Measurements from ENCODE around the gene FAM111B. TPM values are rescaled to one million over a fixed set of nuclear protein-coding genes. Genes with fewer than 3 reads are reported as not detected.
"Not testable (repeated sequence)": the region's sequence is repeated elsewhere in the genome, so short reads cannot be mapped to it uniquely, and the experiment has no call there.

The FAM111B gene
- total RNA-seq, 1 experiment from 2014 or later: 39.5 TPM

DNA sequence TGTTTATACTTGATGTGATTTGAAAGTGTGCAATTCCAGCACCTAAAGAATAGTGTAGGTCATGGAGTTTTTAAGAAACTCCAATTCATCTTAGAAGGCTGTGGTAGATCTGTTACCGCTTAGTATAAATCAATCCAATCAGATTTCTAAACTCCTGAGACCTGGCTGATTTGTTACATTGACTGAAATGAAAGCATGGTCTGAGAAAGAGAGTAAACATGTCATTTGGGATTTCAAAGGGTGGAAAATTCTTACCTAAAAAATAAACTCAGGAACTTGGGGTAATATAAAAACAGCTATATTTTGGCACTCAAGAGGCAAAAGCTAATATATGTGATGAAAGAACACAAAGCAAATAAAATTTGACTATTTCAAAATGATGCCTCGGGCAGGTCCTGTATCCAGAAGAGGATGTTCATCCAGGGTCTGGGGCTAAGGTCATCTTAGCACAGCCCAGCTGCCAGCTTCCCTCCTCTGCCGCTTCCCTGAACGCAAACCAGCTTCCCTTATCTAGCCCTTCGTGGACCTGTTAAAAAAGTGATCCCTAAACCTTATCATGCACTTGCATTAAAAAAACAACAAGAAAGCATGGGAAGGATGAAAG, 11.0 kb upstream of the FAM111B start:
- H3K36me3 Mint-ChIP-seq (ENCODE audit: insufficient read depth, unreplicated experiment); H3K27ac Mint-ChIP-seq (ENCODE audit: unreplicated experiment); H3K9me3 Mint-ChIP-seq (ENCODE audit: low read depth, unreplicated experiment); BruUV-seq (replicated peaks); DNase-seq; H3K27me3 Mint-ChIP-seq (ENCODE audit: unreplicated experiment); H3K4me3 Mint-ChIP-seq (ENCODE audit: low read depth, unreplicated experiment); H3K4me1 Mint-ChIP-seq (ENCODE audit: low read depth, unreplicated experiment): not testable (repeated sequence)
- CTCF ChIA-PET: interaction anchor here (2.3 kb wide), 1 partner anchor 62 kb away, joined by 10 read pairs; no protein-coding TSS in a partner anchor
- intact Hi-C loops (cut with micrococcal nuclease; ENCODE audit: unreplicated experiment): loop anchor here (2.0 kb wide), 1 partner anchor 41 kb away; no protein-coding TSS in a partner anchor

DNA sequence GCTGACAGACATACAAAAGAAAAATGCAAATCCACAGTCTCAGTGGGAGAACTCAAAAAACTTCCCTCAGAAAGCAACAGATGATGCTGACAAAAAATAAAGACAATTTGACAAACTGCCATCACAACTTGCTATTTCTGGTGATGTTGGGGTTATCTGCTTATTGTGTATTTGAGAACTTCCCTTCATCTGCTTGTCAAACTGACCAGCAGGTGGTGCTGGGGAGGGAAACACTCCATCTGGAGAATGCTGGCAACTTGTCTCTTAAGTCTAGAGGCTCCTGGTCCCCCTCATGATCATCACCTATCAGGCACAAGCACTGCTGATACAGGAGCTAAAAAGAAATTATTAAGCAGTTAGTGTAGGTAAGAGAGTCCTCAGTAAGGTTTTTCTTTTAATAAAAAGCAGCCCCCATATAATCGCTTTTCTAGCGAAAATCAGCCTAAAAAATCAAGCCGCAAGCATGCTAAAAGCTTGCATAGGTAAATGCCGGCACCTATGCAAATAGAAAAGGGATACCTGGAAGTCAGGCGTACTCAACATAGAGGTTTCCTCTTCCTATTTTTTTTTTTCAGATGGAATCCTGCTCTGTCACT, 9.8 kb upstream of the FAM111B start:
- TF ChIP-seq, protein P1, sequence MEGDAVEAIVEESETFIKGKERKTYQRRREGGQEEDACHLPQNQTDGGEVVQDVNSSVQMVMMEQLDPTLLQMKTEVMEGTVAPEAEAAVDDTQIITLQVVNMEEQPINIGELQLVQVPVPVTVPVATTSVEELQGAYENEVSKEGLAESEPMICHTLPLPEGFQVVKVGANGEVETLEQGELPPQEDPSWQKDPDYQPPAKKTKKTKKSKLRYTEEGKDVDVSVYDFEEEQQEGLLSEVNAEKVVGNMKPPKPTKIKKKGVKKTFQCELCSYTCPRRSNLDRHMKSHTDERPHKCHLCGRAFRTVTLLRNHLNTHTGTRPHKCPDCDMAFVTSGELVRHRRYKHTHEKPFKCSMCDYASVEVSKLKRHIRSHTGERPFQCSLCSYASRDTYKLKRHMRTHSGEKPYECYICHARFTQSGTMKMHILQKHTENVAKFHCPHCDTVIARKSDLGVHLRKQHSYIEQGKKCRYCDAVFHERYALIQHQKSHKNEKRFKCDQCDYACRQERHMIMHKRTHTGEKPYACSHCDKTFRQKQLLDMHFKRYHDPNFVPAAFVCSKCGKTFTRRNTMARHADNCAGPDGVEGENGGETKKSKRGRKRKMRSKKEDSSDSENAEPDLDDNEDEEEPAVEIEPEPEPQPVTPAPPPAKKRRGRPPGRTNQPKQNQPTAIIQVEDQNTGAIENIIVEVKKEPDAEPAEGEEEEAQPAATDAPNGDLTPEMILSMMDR (IDR thresholded peaks at IDR 0.05; ENCODE audit: unreplicated experiment): peak; percentile 56
- Mint-ChIP-seq H3K4me1 (ENCODE audit: low read depth, unreplicated experiment) (peaks cover 10% of the 10 kb centered on the region), H3K4me3 (ENCODE audit: low read depth, unreplicated experiment) (no peak overlapping the region), H3K36me3 (ENCODE audit: insufficient read depth, unreplicated experiment) (peaks cover 5% of the 10 kb centered on the region), H3K27me3 (ENCODE audit: unreplicated experiment) (no peaks in the 10 kb centered on the region), H3K27ac (ENCODE audit: unreplicated experiment) (no peak overlapping the region), H3K9me3 (ENCODE audit: low read depth, unreplicated experiment) (no peaks in the 10 kb centered on the region)
- BruUV-seq (replicated peaks): no TSS peak
- CTCF ChIA-PET: interaction anchor here (0.7 to 2.3 kb wide), 2 partner anchors 61 to 101 kb away, joined by 3 to 10 read pairs; no protein-coding TSS in a partner anchor
- peak; percentile 75 for DNase-seq
- intact Hi-C loops (cut with micrococcal nuclease; ENCODE audit: unreplicated experiment): loop anchor here (1.0 to 2.0 kb wide), 2 partner anchors 40 to 61 kb away; no protein-coding TSS in a partner anchor

DNA sequence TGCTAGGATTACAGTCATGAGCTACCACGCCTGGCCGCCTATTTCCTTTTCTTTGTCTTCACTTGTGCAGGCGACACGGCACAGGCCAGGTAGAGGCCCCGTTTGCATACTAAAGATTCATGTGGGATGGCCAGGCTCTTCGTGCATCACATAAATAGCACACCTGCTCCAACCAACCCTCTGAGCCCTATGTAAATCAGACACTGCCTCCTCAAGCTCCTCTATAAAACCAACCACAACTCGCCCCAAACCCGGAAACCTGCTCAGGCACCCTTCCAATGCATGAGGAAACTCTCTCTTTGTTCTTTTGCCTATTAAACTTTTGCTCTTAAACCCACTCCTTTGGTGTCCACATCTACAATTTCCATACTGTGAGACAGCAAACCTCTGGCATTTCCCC, 9.1 kb upstream of the FAM111B start:
- H3K4me1 Mint-ChIP-seq (ENCODE audit: low read depth, unreplicated experiment); H3K36me3 Mint-ChIP-seq (ENCODE audit: insufficient read depth, unreplicated experiment); H3K4me3 Mint-ChIP-seq (ENCODE audit: low read depth, unreplicated experiment); BruUV-seq (replicated peaks); H3K27me3 Mint-ChIP-seq (ENCODE audit: unreplicated experiment); H3K9me3 Mint-ChIP-seq (ENCODE audit: low read depth, unreplicated experiment); H3K27ac Mint-ChIP-seq (ENCODE audit: unreplicated experiment); DNase-seq: not testable (repeated sequence)
- CTCF ChIA-PET: interaction anchor here (2.3 kb wide), 1 partner anchor 60 kb away, joined by 10 read pairs; no protein-coding TSS in a partner anchor
- intact Hi-C loops (cut with micrococcal nuclease; ENCODE audit: unreplicated experiment): loop anchor here (1.0 to 2.0 kb wide), 2 partner anchors 39 to 60 kb away; no protein-coding TSS in a partner anchor

DNA sequence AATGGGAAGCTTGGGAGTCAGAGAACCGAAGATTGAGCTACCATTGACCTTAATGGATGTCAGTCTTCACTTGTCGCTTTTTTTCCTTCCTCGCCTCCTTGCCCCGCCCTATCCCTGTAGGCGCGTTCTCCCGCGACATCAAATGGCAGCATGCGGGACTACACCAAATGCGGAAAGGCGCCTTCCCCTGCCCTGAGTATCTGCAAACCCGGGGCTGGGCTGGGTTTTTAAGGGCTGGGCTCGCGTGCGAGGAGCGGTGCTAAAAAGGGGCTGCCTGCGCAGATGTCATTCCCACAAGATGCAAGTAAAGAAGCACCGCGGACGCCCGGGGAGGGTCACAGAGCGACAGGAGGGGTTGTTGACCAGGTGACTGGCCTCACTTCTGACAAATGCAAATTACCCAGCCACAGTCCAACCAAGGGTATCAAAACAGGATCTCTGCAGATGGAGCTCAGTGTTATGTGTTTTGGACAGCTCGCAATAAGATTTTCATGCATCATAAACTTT, 4.7 kb upstream of the FAM111B start:
- intact Hi-C loops (cut with micrococcal nuclease; ENCODE audit: unreplicated experiment): loop anchor here (1.0 kb wide), 1 partner anchor 49 kb away; no protein-coding TSS in a partner anchor
- H3K36me3 Mint-ChIP-seq (ENCODE audit: insufficient read depth, unreplicated experiment): peaks cover 24% of the 10 kb centered on the region
- TF ChIP-seq, protein P1 (IDR thresholded peaks at IDR 0.05; ENCODE audit: unreplicated experiment): no peak
- no peaks in the 10 kb centered on the region for H3K9me3 Mint-ChIP-seq (ENCODE audit: low read depth, unreplicated experiment)
- no peaks in the 10 kb centered on the region for H3K27me3 Mint-ChIP-seq (ENCODE audit: unreplicated experiment)
- BruUV-seq (replicated peaks): no TSS peak
- peaks cover 25% of the 10 kb centered on the region for H3K4me1 Mint-ChIP-seq (ENCODE audit: low read depth, unreplicated experiment)
- DNase-seq: peak; percentile 73
- CTCF ChIA-PET: interaction anchor here (1.0 kb wide), 1 partner anchor 56 kb away, joined by 6 read pairs; no protein-coding TSS in a partner anchor
- no peak overlapping the region for H3K27ac Mint-ChIP-seq (ENCODE audit: unreplicated experiment)
- peak overlapping the region; percentile 72 for H3K4me3 Mint-ChIP-seq (ENCODE audit: low read depth, unreplicated experiment)

DNA sequence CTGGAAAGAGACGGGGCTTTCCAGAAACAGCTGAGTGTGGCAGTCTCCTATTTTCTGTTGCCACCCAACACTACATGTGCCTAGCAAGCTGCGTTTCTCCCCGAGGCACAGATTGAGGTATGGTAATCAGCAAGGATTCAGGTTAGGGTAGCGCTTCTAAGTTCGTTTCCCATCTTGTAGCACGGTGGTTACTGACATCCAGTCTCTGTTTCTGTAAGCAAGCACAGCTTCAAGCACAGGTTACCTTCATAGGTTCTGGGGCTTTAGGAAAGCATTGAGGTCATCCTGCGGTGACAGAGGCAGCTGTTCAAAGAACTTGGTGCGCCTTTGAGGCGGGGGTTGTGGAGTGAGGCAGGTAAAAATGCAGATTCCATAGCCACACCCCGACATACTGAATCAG, 684 bp downstream of the FAM111B start:
- not testable (repeated sequence) for H3K9me3 Mint-ChIP-seq (ENCODE audit: low read depth, unreplicated experiment); H3K27me3 Mint-ChIP-seq (ENCODE audit: unreplicated experiment); BruUV-seq (replicated peaks)
- Mint-ChIP-seq H3K36me3 (ENCODE audit: insufficient read depth, unreplicated experiment) (peaks cover 31% of the 10 kb centered on the region), H3K4me1 (ENCODE audit: low read depth, unreplicated experiment) (peaks cover 39% of the 10 kb centered on the region), H3K4me3 (ENCODE audit: low read depth, unreplicated experiment) (peak overlapping the region; percentile 93), H3K27ac (ENCODE audit: unreplicated experiment) (peak overlapping the region; percentile 87)
- CTCF ChIA-PET: interaction anchor here (0.6 to 0.7 kb wide), 2 partner anchors 112 to 1782 kb away, joined by 3 to 5 read pairs; no protein-coding TSS in a partner anchor
- DNase-seq: peak; percentile 10
- intact Hi-C loops (cut with micrococcal nuclease; ENCODE audit: unreplicated experiment): loop anchor here (2.0 kb wide), 1 partner anchor 35 kb away; the partner anchor contains the start of gene FAM111A
